Jurkat, Clone E6-1 (cell line): ENCODE measurements around the gene ZNF319.

Experiments
- DNase-seq: peaks from one replicate; pipeline ENCODE4 v3.0.0-alpha.2; 2011; ENCODE audit warnings: low read depth, low spot score
- H3K4me3 ChIP-seq: 2 replicates; pipeline ENCODE4 v1.5.1; 2011; ENCODE audit warnings: mild to moderate bottlenecking, low read length, control low read depth, moderate library complexity

ZNF319 gene

DNA sequence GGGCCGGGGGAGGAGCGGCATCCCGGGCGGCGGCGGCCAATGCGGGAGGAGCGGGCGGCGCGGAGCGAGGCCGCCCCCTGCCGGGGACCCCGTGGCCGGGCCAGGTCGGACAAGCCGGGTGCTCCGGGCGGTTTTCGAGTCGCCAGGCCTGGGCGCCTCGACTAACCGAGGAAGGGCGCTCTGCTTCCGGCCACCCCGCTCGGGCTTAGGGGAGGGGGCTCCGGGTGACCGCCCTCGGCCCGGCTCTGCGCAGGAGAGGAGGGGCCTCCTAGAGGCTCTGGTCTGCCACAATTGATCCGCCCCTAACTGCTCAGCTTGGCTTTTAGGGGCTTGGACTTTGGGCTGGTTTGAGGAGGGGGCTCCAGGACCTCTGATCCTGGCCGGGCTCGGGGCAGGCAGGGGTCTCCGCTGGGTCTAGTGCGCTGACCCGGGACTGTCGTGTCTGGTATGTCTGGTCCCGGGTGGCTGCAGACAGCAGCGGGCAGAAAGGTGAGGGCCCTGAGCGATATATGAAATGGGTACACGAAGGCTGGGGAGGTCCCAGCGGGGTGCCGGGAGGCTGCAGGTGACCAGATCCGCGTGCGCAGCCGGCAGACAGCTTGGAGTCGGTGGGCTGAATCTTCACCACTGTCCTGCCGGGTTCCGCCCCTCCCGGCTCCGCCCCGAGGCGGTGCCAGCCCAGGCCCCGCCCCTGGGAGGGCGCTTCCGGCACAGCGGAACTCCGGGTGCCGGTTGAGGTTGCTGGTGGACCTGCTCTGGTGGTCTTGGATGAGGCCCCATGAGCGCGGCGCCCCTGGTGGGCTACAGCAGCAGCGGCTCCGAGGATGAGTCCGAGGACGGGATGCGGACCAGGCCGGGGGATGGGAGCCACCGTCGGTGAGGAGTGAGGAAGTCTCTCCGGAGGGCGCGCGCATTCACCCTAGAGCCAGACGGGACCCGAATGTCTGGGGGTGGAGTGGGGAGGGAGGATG, 519 bp upstream of the ZNF319 start, which contains the start of gene USB1:
Gene USB1, plus strand, starts transcription at position 702 of the 971 bp plus-strand sequence. Its CDS starts 77 bp downstream, at position 779.
- H3K4me3 ChIP-seq = peak within 1 kb of the TSS; percentile 79
- peak; percentile 79 for DNase-seq

DNA sequence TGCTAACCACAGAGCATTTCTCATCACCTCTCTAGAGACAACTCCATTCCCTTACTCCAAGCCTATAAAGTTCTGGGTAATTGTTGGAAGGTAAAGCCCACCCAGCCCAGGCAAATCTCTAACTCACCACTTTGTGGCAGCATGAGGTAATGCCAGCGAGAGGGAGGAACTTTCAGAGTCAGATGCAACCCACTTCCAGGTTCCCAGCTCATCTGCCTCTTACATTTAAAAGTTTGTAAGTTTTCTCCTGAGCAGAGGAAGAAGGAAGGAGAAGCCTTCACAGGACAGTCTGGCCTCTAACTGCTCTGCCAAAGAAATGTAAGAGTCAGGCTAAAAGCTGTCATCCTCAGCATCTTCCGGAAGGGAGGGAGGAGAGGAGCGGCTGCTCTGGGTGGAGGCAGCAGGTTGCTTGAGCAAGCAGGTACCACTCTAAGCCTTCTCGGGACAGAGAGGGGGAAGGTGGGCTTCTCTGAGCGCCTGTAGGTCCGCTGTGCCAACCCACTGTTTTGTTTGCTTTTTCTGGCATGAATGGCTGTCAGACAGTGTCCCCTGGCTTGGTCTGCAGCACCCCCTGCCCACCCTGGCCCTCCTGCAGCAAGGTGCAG, 1.0 kb downstream of the ZNF319 start:
- peak; percentile 51 for DNase-seq
- peak overlapping the region; percentile 79 for H3K4me3 ChIP-seq

DNA sequence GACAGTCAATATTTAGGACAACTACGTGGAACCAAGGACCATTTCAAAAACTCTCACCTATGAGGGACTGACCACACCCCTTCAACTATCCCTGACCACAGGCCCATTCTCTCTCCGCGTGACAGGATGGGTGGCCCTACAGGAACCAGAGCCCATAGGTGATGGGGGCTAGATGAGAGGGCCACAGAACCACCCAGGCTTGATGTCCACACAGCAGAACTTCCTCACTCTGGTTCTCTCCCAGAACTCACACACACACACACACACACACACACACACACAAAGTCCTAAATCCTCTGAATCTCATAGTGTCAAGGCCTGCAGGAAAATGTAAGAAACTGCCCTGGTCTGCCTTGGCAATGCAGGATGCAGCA, 1.5 kb downstream of the ZNF319 start:
- peak overlapping the region; percentile 79 for H3K4me3 ChIP-seq
- no peak for DNase-seq

DNA sequence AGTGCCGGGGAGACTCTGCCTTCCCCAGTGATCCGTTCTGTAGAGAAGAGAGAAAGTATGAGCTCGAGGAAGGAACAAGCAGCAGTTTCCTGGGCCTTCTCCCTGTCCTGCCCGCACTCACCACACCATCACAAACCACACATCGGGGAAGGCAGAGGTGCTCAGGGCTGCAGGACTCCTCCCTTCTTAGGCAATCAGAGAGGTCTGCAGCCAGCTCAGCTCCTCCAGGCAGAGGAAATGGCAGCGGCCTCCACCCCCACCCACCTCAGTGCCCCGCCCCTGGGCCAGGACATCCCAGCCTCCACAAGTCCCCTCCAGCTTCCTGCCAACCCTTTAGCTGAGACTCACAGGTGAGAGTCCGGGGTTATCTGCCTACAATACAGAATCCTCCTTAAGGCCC, 2.0 kb downstream of the ZNF319 start:
- H3K4me3 ChIP-seq = no peak overlapping the region
- DNase-seq = peak; percentile 49

DNA sequence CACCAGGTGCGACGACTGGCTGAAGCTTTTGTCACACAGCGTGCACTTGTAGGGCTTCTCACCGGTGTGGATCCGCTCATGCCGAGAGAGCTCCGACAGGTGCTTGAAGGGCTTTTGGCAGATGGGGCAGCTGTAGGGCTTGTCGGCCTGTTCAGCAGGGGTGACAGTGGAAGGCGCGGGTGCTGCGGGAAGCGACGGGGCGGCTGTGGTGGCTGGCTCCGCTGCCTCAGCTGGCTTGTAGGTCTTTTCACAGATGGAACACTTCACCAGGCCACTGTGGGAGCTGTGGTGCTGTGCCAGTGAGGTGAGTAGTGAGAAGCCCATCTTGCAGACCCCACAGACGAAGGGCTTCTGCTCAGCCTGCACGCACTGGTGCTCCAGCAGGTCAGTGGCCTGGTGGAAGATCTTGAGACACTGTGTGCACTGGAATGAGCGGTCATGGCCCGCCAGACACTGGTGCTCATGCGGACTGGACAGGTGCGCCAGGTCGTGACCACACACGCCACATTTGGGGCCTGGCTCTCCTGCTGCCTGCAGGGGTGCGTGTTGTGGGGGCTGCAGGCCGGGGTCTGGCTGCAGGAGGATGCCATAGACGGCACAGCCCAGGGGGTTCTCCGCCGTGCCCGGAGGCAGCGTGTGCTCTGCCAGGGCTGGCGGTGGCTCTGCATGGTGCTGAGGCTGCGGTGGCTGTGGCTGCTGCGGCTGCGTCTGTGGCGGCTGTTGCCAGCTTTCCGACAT, 2.8 kb downstream of the ZNF319 start:
- DNase-seq = no peak
- no peak overlapping the region for H3K4me3 ChIP-seq

DNA sequence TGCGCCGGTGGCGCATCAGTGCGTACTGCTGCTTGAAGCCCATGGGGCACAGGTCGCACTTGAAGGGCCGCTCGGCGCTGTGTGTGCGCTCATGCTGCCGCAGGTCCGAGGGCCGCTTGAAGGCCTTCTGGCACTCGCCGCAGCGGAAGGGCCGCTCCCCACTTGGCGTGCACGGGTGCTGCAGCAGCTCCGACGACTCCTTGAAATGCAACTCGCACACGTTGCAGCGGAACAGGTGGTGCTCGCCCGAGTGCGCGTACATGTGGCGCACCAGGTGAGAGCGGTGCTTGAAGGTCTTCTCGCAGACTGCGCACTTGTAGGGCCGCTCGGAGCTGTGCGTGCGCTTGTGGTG, 3.3 kb downstream of the ZNF319 start:
- H3K4me3 ChIP-seq = no peak overlapping the region
- no peak for DNase-seq

DNA sequence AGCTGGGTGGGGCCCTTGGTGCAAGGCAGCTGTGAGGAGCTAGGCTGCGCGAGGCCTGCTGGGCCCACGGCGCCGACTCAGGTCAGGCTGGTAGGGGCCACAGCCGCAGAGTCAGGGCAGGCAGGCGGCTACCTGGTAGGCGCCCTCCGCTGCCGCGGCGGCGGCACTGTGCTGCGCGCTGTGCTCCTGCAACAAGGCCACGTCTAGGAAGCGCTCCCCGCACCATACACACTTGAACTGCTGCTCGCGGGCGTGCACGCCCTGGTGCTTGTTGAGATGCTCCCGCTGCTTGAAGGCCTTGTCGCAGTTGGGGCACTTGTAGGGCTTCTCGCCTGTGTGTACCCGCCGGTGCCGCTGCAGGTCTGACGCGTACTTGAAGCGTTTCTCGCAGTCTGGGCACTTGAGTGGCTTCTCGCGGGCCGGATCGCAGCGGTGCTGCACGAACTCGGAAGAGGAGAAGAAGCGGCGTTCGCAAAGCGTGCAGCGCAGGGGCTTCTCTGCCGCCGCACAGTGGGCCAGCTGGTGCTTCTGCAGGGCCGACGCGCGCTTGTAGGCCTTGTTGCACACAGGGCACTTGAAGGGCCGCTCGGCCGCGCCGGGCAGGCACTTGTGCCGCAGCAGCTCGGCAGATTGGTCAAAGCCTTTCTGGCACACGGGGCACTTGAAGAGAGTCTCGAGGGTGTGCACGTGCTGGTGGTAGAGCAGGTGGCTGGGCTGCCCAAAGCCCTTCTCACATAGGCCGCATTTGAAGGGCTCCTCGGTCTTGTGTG, 3.9 kb downstream of the ZNF319 start:
- no peak for DNase-seq
- no peak overlapping the region for H3K4me3 ChIP-seq

DNA sequence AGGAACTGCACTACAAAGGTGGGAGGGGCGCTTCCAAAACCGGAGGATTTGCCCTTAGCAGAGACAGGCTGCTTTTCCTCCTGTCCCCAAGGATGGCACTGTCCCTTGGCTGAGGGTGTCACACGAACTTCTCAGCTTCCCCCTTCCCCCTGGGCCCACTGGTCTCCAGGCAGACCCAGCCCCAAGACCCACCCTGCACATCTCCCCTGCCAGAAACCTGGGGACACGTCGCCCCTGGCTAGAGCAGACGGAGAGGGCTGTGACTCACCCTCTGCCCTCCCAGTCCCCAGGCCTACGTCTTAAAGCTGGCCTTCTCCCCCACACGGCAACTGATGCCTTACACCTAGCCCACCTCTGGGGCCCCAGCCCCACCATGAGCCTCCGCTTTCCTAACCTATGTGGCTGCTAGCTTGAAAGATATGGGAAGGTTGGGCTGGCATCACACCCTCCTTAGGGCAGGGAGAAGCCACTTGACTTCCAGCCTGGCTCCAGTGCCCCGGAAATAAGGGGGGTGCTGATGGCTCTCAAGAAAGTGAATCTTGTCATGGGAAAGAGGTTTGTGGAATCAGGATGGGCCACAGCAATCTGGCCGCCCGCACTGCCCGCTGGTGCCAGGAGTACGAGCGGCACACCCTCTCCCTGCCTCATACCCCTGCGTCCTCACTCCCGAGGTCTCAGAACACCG, 4.6 kb downstream of the ZNF319 start:
- no peak for DNase-seq
- no peak overlapping the region for H3K4me3 ChIP-seq

DNA sequence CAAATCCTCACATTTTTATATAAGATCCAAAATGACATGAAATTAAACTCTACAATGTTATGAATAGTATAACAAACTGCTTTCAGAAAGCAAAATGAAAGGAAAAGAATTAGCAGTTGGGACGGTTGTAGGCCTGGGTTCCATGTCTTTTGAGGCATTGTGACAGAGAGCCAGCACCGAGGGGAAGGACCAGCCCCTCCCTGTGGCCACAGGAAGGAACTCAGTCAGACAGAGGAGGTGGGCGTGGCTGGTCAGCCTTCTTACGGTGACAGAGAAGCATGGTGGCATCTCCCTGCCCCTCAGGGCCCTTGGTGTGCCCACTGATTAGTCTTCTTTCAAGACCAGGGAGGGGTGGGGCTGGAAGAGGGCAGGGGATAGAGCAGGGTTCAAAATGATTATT, 5.7 kb downstream of the ZNF319 start:
- no peak for DNase-seq
- H3K4me3 ChIP-seq = no peak overlapping the region

DNA sequence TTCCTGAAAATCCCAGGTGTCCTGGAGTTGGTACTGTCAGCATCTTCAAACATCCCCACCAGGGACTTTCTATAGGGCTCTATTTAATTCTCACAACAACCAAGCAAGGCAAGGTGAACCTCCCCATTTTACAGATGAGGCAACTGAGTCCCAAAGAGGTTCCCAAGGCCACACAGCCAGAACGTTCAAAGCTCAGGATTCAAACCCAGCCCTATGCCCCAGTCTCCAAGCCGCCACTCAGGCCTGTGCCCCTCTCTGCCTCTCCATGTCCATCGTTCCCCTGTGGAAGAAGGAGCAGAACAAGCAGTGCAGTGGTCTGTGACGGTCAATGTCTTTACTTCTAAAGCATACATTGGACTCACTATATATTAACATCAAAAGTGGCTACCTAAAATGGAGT, 6.1 kb downstream of the ZNF319 start:
- H3K4me3 ChIP-seq = no peak overlapping the region
- DNase-seq = no peak

DNA sequence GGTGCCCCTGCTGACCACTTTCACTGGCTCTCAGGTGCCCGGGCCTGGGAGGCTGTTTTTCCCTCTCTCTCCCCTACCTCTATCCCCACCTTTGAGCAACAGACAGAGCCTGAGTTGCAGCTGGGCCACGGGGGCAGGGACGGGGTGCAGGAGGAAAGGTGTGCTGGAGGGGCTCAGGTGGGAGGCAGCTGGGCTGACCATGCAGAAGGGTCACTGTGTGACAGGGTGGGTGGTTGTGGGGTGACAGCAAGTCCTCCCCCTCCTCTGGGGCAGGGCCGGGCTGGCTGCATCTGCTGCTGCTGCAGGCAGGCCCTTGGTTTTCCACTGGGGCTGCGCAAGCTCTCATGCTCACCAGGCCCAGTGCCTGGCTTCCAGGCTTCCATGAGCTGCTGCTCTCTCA, 6.6 kb downstream of the ZNF319 start:
- H3K4me3 ChIP-seq = no peak overlapping the region
- no peak for DNase-seq

DNA sequence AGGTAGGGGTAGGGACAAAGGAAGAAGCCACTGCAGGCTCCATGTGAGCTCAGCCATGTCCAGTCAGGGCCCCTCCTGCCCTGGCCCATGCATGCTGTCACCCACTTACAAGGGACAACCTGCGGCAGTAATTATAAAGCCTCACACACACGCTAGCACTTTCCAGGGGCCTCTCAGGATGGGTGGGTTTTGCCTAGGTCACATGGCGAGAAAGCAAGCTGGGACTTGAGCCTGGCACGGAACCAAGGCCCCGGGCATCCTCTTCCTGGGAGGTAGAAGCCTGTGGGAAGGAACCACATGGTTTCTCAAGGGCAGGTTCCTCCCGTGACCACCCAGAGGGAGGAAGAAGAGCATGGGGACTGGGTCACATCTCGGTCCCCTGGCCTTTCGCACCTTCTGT, 7.0 kb downstream of the ZNF319 start:
- DNase-seq = no peak

DNA sequence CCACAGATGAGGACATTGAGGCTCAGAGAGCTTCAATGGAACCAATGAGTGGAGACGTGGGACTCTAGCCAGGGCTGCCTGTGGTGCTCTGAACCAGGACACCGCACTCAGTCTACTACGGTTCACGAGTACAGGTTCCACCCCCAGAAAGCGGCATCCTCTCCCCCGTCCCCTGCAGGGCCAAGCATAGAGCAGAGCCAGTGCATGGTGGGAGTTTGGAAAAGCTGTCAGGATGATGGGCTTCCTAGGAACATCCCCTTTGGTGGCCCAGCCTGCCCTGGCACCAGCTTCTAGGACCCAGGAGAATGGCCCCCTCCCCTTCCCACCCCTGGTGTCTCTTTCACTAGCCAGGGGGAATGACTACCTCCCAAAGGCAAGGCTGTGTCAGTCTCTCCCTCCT, 8.4 kb downstream of the ZNF319 start:
- no peak for DNase-seq
- H3K4me3 ChIP-seq = no peak overlapping the region

More for the DNA sequence above, 7.0 kb downstream of the ZNF319 start:
- no peak overlapping the region for H3K4me3 ChIP-seq

DNA sequence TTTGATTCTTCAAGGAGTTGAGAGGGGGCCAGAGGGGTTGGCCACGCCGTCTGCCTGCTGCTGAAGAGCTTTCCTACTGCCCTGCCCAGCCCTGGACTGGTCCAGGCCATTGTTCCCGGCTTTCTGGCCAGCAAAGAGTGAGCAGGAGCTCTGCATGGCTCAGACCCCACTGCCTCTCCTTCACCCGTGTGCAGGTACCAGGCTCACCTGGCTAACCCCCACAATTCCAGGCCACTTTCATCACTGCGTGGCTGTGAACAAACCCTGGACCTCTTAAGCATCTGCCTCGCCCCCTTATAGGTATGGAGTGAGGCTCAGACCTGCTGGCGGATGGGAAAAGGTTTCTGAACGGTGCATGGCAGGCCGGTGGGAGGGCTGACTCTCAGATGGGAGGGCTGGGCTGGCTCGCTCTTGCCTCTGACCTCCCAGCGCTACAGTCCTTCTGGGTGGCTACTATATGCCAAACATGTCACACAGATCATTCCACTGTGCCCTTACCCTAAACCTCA, 8.9 kb downstream of the ZNF319 start:
- no peak overlapping the region for H3K4me3 ChIP-seq
- DNase-seq = no peak

DNA sequence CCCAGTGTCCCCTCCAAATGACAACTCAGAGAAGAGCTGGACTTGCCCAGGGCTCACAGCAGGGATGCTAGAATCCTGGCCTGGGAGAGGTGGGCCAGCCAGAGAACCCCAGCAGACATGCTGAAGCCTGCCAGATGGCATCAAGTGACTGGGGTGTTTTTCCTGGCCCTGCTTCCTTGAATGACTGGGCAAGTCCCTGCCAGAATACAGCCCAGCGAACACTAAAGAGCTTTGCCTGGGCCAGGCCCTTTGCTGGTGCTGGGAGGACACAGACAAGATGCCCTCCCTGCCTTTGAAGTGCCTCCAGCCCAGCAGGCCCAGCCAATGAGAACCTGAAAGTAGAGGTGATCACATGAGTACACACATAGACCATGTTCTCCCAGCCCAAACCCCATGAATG, 11.5 kb downstream of the ZNF319 start:
- no peak overlapping the region for H3K4me3 ChIP-seq
- no peak for DNase-seq

DNA sequence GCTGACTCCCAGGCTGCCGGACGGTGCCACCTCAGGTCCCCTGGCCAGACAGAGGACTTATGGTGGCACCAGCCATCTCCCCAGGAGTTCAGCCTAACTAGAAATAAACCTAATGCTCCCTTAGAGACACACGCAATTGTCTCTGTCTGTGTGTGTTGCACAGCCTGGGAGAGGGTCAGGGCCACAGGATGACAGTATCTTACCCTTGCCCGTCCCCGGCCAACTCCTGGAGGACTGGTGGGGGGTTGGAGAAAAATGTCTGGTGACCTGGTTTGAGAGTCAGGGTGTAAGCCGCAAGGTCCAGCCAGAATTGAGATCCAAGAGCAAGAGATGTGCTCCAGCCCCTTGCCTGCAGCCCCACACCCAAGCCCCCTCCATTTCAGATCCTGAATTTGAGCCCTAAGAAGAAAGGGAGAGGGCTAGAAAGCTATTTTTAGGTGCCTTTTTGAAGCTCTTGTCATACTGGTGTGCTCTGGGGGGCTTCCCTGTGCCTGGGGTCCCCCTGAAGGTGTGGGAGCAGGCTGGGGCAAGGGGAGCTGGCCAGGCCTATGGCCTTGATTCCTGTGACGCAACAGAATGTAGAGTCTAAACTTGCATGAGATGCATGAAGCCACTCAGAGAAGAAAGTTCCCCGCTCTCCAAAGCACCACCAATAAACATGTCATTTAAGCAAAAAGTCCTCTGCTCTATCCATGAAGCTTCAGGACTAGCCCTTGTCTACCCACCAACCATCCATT, 12.9 kb downstream of the ZNF319 start:
- DNase-seq = no peak
- H3K4me3 ChIP-seq = no peak overlapping the region

DNA sequence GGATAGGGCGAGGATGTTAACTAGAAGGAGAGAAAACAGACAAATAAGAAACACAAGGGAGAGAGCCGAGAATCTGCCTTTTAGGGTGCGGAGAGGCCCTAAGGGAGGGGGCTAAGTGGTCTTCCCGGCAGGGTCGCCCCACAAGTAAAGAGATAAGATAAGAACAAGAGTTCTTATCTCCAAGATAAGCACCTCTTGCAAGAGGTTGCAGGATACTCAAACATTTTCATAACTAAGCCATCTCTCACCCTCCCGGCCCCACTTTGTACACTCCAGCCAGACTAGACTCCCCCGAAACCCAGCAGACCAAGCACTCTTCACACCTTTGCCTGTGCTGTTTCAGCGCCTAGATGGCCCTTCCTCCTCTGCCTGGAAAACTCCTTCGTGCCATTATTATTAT, 14.3 kb downstream of the ZNF319 start:
- DNase-seq = no peak
- H3K4me3 ChIP-seq = no peak overlapping the region
